Measurements from ENCODE around the gene TUBB6. TPM values are rescaled to one million over a fixed set of nuclear protein-coding genes. Genes with fewer than 3 reads are reported as not detected.

TUBB6 gene
- 680 and 1,374 TPM in 2 replicates for total RNA-seq

GRCh38 chr18:12307701-12308385 is at the start of gene TUBB6:
Gene TUBB6 (plus strand): TSS chr18:12308241. CDS start chr18:12308293, 52 bp downstream.

Other genes with a start within 250 kb of the TUBB6 start
- gene ANKRD62, start 214.4 kb upstream of the TUBB6 start, total RNA-seq, result under 0.01 TPM in 1 of 2 replicates, not detected in the other
- 0.58 TPM in 1 of 2 replicates, not detected in the other for gene CIDEA, start 53.9 kb upstream of the TUBB6 start, total RNA-seq
- gene AFG3L2, start 69.0 kb downstream of the TUBB6 start, total RNA-seq, result 39.7 and 50.6 TPM in 2 replicates
- gene PRELID3A, start 99.7 kb downstream of the TUBB6 start, total RNA-seq, result 2.1 and 8.2 TPM in 2 replicates

Data from regular cardiac myocyte (primary cell).